ENCODE results near the gene ANXA11.

ANXA11 gene

GRCh38 chr10:80165173-80165572 is 40.2 kb downstream of the ANXA11 start:
- no peak for DNase-seq (ENCODE audit: low spot score)

- no peak for DNase-seq (ENCODE audit: low spot score)
Measured at GRCh38 chr10:80164596-80164995, 40.7 kb downstream of the ANXA11 start.

- no peak for DNase-seq (ENCODE audit: low spot score)
Measured at GRCh38 chr10:80163741-80164341, 41.5 kb downstream of the ANXA11 start.

GRCh38 chr10:80161321-80162083 is 43.8 kb downstream of the ANXA11 start:
- DNase-seq (ENCODE audit: low spot score), result no peak

- DNase-seq (ENCODE audit: low spot score), result no peak
Measured at GRCh38 chr10:80160361-80161320, 44.7 kb downstream of the ANXA11 start.

- DNase-seq (ENCODE audit: low spot score), result no peak
Measured at GRCh38 chr10:80159166-80159873, 46.0 kb downstream of the ANXA11 start.

- DNase-seq (ENCODE audit: low spot score), result no peak
Measured at GRCh38 chr10:80158598-80159127, 46.7 kb downstream of the ANXA11 start.

- no peak for DNase-seq (ENCODE audit: low spot score)
Measured at GRCh38 chr10:80158126-80158525, 47.2 kb downstream of the ANXA11 start.

- no peak for DNase-seq (ENCODE audit: low spot score)
Measured at GRCh38 chr10:80157561-80157960, 47.8 kb downstream of the ANXA11 start.

- no peak for DNase-seq (ENCODE audit: low spot score)
Measured at GRCh38 chr10:80156216-80156615, 49.1 kb downstream of the ANXA11 start.

GRCh38 chr10:80155696-80156215 is 49.6 kb downstream of the ANXA11 start:
- no peak for DNase-seq (ENCODE audit: low spot score)

GRCh38 chr10:80154978-80155695 is 50.2 kb downstream of the ANXA11 start:
- no peak for DNase-seq (ENCODE audit: low spot score)

GRCh38 chr10:80154626-80154977 is 50.7 kb downstream of the ANXA11 start:
- no peak for DNase-seq (ENCODE audit: low spot score)

- DNase-seq (ENCODE audit: low spot score), result no peak
Measured at GRCh38 chr10:80153460-80153859, 51.9 kb downstream of the ANXA11 start.

- DNase-seq (ENCODE audit: low spot score), result no peak
Measured at GRCh38 chr10:80152820-80153219, 52.5 kb downstream of the ANXA11 start.

- DNase-seq (ENCODE audit: low spot score), result no peak
Measured at GRCh38 chr10:80150172-80150571, 55.2 kb downstream of the ANXA11 start.

GRCh38 chr10:80149123-80149522 is 56.2 kb downstream of the ANXA11 start:
- no peak for DNase-seq (ENCODE audit: low spot score)

GRCh38 chr10:80148166-80148805 is 57.1 kb downstream of the ANXA11 start:
- no peak for DNase-seq (ENCODE audit: low spot score)

GRCh38 chr10:80146918-80147317 is 58.4 kb downstream of the ANXA11 start:
- DNase-seq (ENCODE audit: low spot score), result no peak
